A549 (cell line): ENCODE results near the gene CLIP2. TPM values are rescaled to one million over a fixed set of nuclear protein-coding genes. Genes with fewer than 3 reads are reported as not detected.
A peak's percentile ranks its signal among the peaks of the same experiment; 100 is the strongest.

ENCODE experiments used
- ATAC-seq, 2 experiments: fragments of 200-7000 bp in 1 of 2; fragments of >200 bp in 1 of 2; cut with Nextera tagmentation in 1 of 2; cut with Tn5 transposase in 1 of 2; 3 replicates each; pipeline versions ENCODE4 v1.8.0 to v1.9.1; 2018 to 2020; ENCODE audit warnings: mild to moderate bottlenecking in 1 of 2, moderate library complexity in 1 of 2
- CTCF ChIA-PET: fragments of 300-600 bp; sonication (Branson Sonifier 250); formaldehyde crosslinking; extraction: SDS; loops from one replicate; lab custom pipeline; 2021; ENCODE audit warnings: antibody characterized with exemption, inconsistent platforms; lab: Yijun Ruan, JAX
- POLR2A ChIA-PET: fragments of 350-600 bp; formaldehyde crosslinking; extraction: SDS; loops from one replicate; lab custom pipeline; 2021; ENCODE audit warnings: antibody characterized with exemption, inconsistent platforms; lab: Yijun Ruan, JAX
- DNase-seq, 2 experiments: peaks; one replicate each; pipeline versions ENCODE4 v3.0.0 to v3.0.0-alpha.2; 2011 to 2016; ENCODE audit warnings: low read depth in 1 of 2, low spot score in 1 of 2
- FAIRE-seq: peaks from 2 replicates; lab custom pipeline; 2011; peaks lifted over from hg19 to GRCh38; lab: Jason Lieb, UNC
- H3K27ac ChIP-seq, 2 experiments: fragments of >200 bp; sonication (Bioruptor Twin); formaldehyde crosslinking; 3 replicates each; pipeline ENCODE4 v1.5.1; 2016 to 2017
- H3K4me1 ChIP-seq: fragments of >200 bp; sonication (Bioruptor Twin); formaldehyde crosslinking; 3 replicates; pipeline ENCODE4 v1.6.1; 2016
- H3K4me2 ChIP-seq: fragments of >200 bp; sonication (Bioruptor Twin); formaldehyde crosslinking; 3 replicates; pipeline ENCODE4 v1.6.1; 2016
- H3K4me3 ChIP-seq: fragments of >200 bp; sonication (Bioruptor Twin); formaldehyde crosslinking; 3 replicates; pipeline ENCODE4 v1.5.1; 2016
- H3K9me3 ChIP-seq: fragments of >200 bp; sonication (Bioruptor Twin); formaldehyde crosslinking; 3 replicates; pipeline ENCODE4 v1.6.1; 2016
- BCL3 ChIP-seq: fragments of >200 bp; sonication (Bioruptor Twin); formaldehyde crosslinking; IDR thresholded peaks from 3 replicates; pipeline ENCODE4 v1.6.1; 2016
- CEBPB ChIP-seq, 2 experiments: fragments of >200 bp in 1 of 2; sonication (Bioruptor Twin) in 1 of 2; formaldehyde crosslinking in 1 of 2; IDR thresholded peaks; 2 replicates each; pipeline ENCODE4 v1.6.1; 2012 to 2016
- CHD2 ChIP-seq: fragments of 150-350 bp; IDR thresholded peaks from 2 replicates; pipeline ENCODE4 v1.6.1; 2014; ENCODE audit warnings: low read length; ENCODE audit not compliant: partially characterized antibody
- E2F6 ChIP-seq: IDR thresholded peaks from 2 replicates; pipeline ENCODE4 v1.6.1; 2012; ENCODE audit warnings: low read depth, borderline replicate concordance
- EHF ChIP-seq: fragments of 250-450 bp; sonication (Bioruptor Pico); IDR thresholded peaks from 2 replicates; pipeline ENCODE4 v1.5.0; 2020; ENCODE audit warnings: mild to moderate bottlenecking
- EHMT2 ChIP-seq: fragments of 200-600 bp; sonication (generic); IDR thresholded peaks from 2 replicates; pipeline ENCODE4 v1.6.1; 2016; ENCODE audit warnings: antibody characterized with exemption, low read depth, mild to moderate bottlenecking, moderate library complexity
- ELK1 ChIP-seq: fragments of 150-350 bp; IDR thresholded peaks from 2 replicates; pipeline ENCODE4 v1.6.1; 2014; ENCODE audit warnings: low read depth, mild to moderate bottlenecking, low read length
- EP300 ChIP-seq, 2 experiments: fragments of >200 bp; sonication (Bioruptor Twin); formaldehyde crosslinking; IDR thresholded peaks; 2 replicates in 1 of 2; 3 replicates in 1 of 2; pipeline ENCODE4 v1.6.1; 2016 to 2017
- ESRRA ChIP-seq: fragments of 150-350 bp; IDR thresholded peaks from 2 replicates; pipeline ENCODE4 v1.6.1; 2014; ENCODE audit warnings: mild to moderate bottlenecking, low read length, borderline replicate concordance
- FOSB ChIP-seq: fragments of 250-450 bp; sonication (Bioruptor Pico); IDR thresholded peaks from 2 replicates; pipeline ENCODE4 v1.5.0; 2020; ENCODE audit warnings: mild to moderate bottlenecking, moderate library complexity
- FOSL2 ChIP-seq, 2 experiments: fragments of 450-650 bp in 1 of 2; fragments of >200 bp in 1 of 2; sonication (Bioruptor Twin) in 1 of 2; formaldehyde crosslinking; IDR thresholded peaks; 2 replicates each; pipeline versions ENCODE4 v1.5.0 to v1.6.1; 2016 to 2020; ENCODE audit warnings: mild to moderate bottlenecking in 1 of 2, moderate library complexity in 1 of 2
- HDAC2 ChIP-seq: fragments of 200-600 bp; sonication (generic); IDR thresholded peaks from 2 replicates; pipeline ENCODE4 v1.6.1; 2016
- HOXB13 ChIP-seq: fragments of 250-450 bp; sonication (Bioruptor Pico); IDR thresholded peaks from 2 replicates; pipeline ENCODE4 v1.5.0; 2020; ENCODE audit warnings: low read depth, mild to moderate bottlenecking, moderate library complexity
- JUNB ChIP-seq: fragments of >200 bp; sonication (Bioruptor Twin); formaldehyde crosslinking; IDR thresholded peaks from 2 replicates; pipeline ENCODE4 v1.6.1; 2016
- MAZ ChIP-seq: fragments of 150-350 bp; IDR thresholded peaks from 2 replicates; pipeline ENCODE4 v1.6.1; 2014; ENCODE audit warnings: antibody characterized with exemption, low read depth, low read length, borderline replicate concordance
- MYC ChIP-seq: IDR thresholded peaks from 2 replicates; pipeline ENCODE4 v1.6.1; 2012; ENCODE audit warnings: mild to moderate bottlenecking, inconsistent platforms, low read length, improper control_type of control experiment, borderline replicate concordance
- NFE2L2 ChIP-seq: fragments of 150-350 bp; conservative IDR thresholded peaks from 2 replicates; pipeline ENCODE4 v1.6.1; 2014; ENCODE audit warnings: low read length
- PHF8 ChIP-seq: fragments of 200-600 bp; sonication (generic); IDR thresholded peaks from 2 replicates; pipeline ENCODE4 v1.6.1; 2016; ENCODE audit warnings: low read depth, mild to moderate bottlenecking, antibody characterized with exemption, moderate library complexity, borderline replicate concordance
- POLR2A ChIP-seq: IDR thresholded peaks from 2 replicates; pipeline ENCODE4 v1.6.1; 2012; ENCODE audit warnings: mild to moderate bottlenecking, low read length
- RARB ChIP-seq: fragments of 250-450 bp; sonication (Bioruptor Pico); IDR thresholded peaks from 2 replicates; pipeline ENCODE4 v1.8.0; 2021; ENCODE audit warnings: mild to moderate bottlenecking, moderate library complexity
- RCOR1 ChIP-seq: fragments of 150-350 bp; IDR thresholded peaks from 2 replicates; pipeline ENCODE4 v1.6.1; 2014; ENCODE audit warnings: antibody characterized with exemption, low read length, low read depth
- SREBF2 ChIP-seq: fragments of 450-650 bp; IDR thresholded peaks from 2 replicates; pipeline ENCODE4 v1.6.1; 2014; ENCODE audit warnings: mild to moderate bottlenecking, moderate library complexity
- TP53 ChIP-seq: fragments of 250-450 bp; sonication (Bioruptor Pico); IDR thresholded peaks from 2 replicates; pipeline ENCODE4 v1.5.0; 2021; ENCODE audit warnings: mild to moderate bottlenecking, moderate library complexity
- ZFP36 ChIP-seq: fragments of 450-650 bp; IDR thresholded peaks from 2 replicates; pipeline ENCODE4 v1.6.1; 2014; ENCODE audit warnings: borderline replicate concordance; ENCODE audit not compliant: partially characterized antibody
- ZNF302 ChIP-seq: fragments of 250-450 bp; sonication (Bioruptor Pico); IDR thresholded peaks from 2 replicates; pipeline ENCODE4 v1.9.0; 2021; ENCODE audit warnings: inconsistent platforms, mild to moderate bottlenecking, moderate library complexity
- WGBS: methylation state at CpG from one replicate; pipeline ENCODE4 v1.1.6; 2017; ENCODE audit errors: missing lambda C conversion rate; 5-methylcytosine and 5-hydroxymethylcytosine counted together
- polyA plus RNA-seq, 4 experiments: library from polyadenylated mRNA; depleted of rRNA in 3 of 4; stranded (reverse); fragments of >200 nt; fragmentation: RNase III in 1 of 4; extraction: RNeasy Plus Mini Kit Qiagen cat#74134 plus additional on column Dnase treatment in 1 of 4; gene quantifications; 2 replicates in 3 of 4; 3 replicates in 1 of 4; pipeline ENCODE4 v1.2.3, GENCODE V29; 2011 to 2017

The CLIP2 gene
- polyA plus RNA-seq, 2 of the 4 experiments (the other 2 are of a cell fraction): 3.7 to 17.0 TPM

- Histone ChIP-seq H3K4me1 (peaks cover 49% of the 10 kb centered on the region), H3K27ac (peak overlapping the region; percentile 68 to 75), H3K9me3 (no peaks in the 10 kb centered on the region), H3K4me2 (peak overlapping the region; percentile 94), H3K4me3 (peak overlapping the region; percentile 6; the same call in 1 of the 3 replicates)
- DNase-seq: peak in 1 of 2 experiments; percentile 53
- ChIA-PET POLR2A (interaction anchor here (0.6 kb wide), 1 partner anchor 86 kb away, joined by 4 read pairs; no protein-coding TSS in a partner anchor), CTCF (interaction anchor here (1.1 to 6.8 kb wide), 6 partner anchors 8 to 108 kb away, joined by 3 to 38 read pairs (median 8); no protein-coding TSS in a partner anchor)
- no peak for FAIRE-seq
- TF ChIP-seq FOSB (no peak), BCL3 (no peak), EHF (CRISPR knock-in tag) (no peak), HDAC2 (no peak), ZFP36 (no peak), MYC (no peak), CHD2 (no peak), PHF8 (no peak), HOXB13 (no peak), ESRRA (no peak), FOSL2 (IDR thresholded peaks at IDR 0.05) (no peak), FOSL2 (CRISPR knock-in tag; IDR thresholded peaks at IDR 0.05) (no peak), EHMT2 (no peak), POLR2A (no peak), E2F6 (no peak), SREBF2 (no peak)
- 0 out of 6 replicates have a peak, but pooled peaks of 1 of the 2 experiments have one; percentile 6 for ATAC-seq
- WGBS: 52% methylated on average over 18 of the region's 18 CpGs
Measured at GRCh38 chr7:74292757-74293576, 3.8 kb downstream of the CLIP2 start.

- Histone ChIP-seq H3K27ac (peak overlapping the region; percentile 68 to 75; a peak in 5 of 6 replicates), H3K4me2 (peak overlapping the region; percentile 94), H3K9me3 (no peaks in the 10 kb centered on the region), H3K4me1 (peaks cover 44% of the 10 kb centered on the region), H3K4me3 (no peak overlapping the region)
- CTCF ChIA-PET: interaction anchor here (1.6 to 6.8 kb wide), 4 partner anchors 9 to 107 kb away, joined by 5 to 38 read pairs (median 12); no protein-coding TSS in a partner anchor
- no peak for FAIRE-seq
- 83% methylated on average over 4 of the region's 4 CpGs for WGBS
- POLR2A ChIA-PET: no interaction called here
- no peak for ATAC-seq
- no peak for DNase-seq
- TF ChIP-seq HDAC2 (no peak), CHD2 (no peak), EP300 (IDR thresholded peaks at IDR 0.05) (no peak), CEBPB (IDR thresholded peaks at IDR 0.05) (no peak), TP53 (CRISPR knock-in tag) (no peak), ELK1 (no peak), NFE2L2 (no peak), ZFP36 (no peak), ZNF302 (CRISPR knock-in tag) (no peak), HOXB13 (no peak), RARB (CRISPR knock-in tag) (no peak), JUNB (no peak), EHMT2 (no peak), MAZ (no peak), RCOR1 (no peak)
Measured at GRCh38 chr7:74293577-74293908, 4.3 kb downstream of the CLIP2 start.
